Tibial artery (tissue), 4 donors: ENCODE data around the gene TEN1.
A peak's percentile ranks its signal among the peaks of the same experiment; 100 is the strongest.

Experiments used
- DNase-seq, 2 donors: peaks; one replicate each; pipeline ENCODE4 v3.0.0-alpha.2; 2019
- H3K27ac ChIP-seq, 2 donors: fragments of 200-600 bp; sonication (generic) in 1 of 2; 1 replicate in 1 of 2; 2 replicates in 1 of 2; pipeline ENCODE4 v1.5.1; 2018 to 2019; ENCODE audit warnings: mild to moderate bottlenecking in 1 of 2
- H3K27me3 ChIP-seq, 2 donors: fragments of 200-600 bp; sonication (generic) in 1 of 2; one replicate each; pipeline versions ENCODE4 v1.5.1 to v1.6.0; 2016 to 2019
- H3K36me3 ChIP-seq, 3 donors: fragments of 200-600 bp; sonication (generic) in 2 of 3; one replicate each; pipeline ENCODE4 v1.5.1; 2016 to 2019; ENCODE audit warnings: mild to moderate bottlenecking in 2 of 3
- H3K4me1 ChIP-seq, 4 donors: fragments of 200-600 bp; sonication (generic) in 2 of 4; 1 replicate in 3 of 4; 2 replicates in 1 of 4; pipeline ENCODE4 v1.5.1; 2016 to 2019
- H3K4me3 ChIP-seq, 2 donors: fragments of 200-600 bp; sonication (generic) in 1 of 2; 1 replicate in 1 of 2; 2 replicates in 1 of 2; pipeline ENCODE4 v1.5.1; 2018 to 2019; ENCODE audit warnings: mild to moderate bottlenecking in 2 of 2
- H3K9me3 ChIP-seq, 3 donors: fragments of 200-600 bp; sonication (generic) in 1 of 3; one replicate each; pipeline ENCODE4 v1.5.1; 2016 to 2019
- CTCF ChIP-seq, 2 experiments: fragments of 200-600 bp in 1 of 2; fragments of 450-650 bp in 1 of 2; IDR thresholded peaks; one replicate each; pipeline ENCODE4 v1.5.1; 2017 to 2019; ENCODE audit warnings: antibody characterized with exemption in 2 of 2, mild to moderate bottlenecking in 1 of 2, moderate library complexity in 1 of 2
- intact Hi-C: fragments of 100-400 bp; cut with DNase I; formaldehyde crosslinking; loops from one replicate; pipeline ENCODE4 v1.15.0; 2023; ENCODE audit warnings: low total_unique reads

The TEN1 gene

GRCh38 chr17:76005263-76006149 is 26.5 kb downstream of the TEN1 start:
- peak; percentile 69 to 83 for DNase-seq
- H3K27ac ChIP-seq = no peak overlapping the region
- intact Hi-C loops = loop anchor here (2.0 kb wide), 1 partner anchor 101 kb away; the partner anchor contains the start of gene MRPL38
- H3K27me3 ChIP-seq = no peaks in the 10 kb centered on the region
- TF ChIP-seq CTCF (IDR thresholded peaks at IDR 0.05) = peak; percentile 54 to 64
- H3K9me3 ChIP-seq = no peaks in the 10 kb centered on the region
- peaks cover 0 to under 1% (median 0%) of the 10 kb centered on the region in 4 donors for H3K4me1 ChIP-seq
- H3K36me3 ChIP-seq = peaks cover 0 to 44% (median 0%) of the 10 kb centered on the region in 3 donors
- no peak overlapping the region for H3K4me3 ChIP-seq

- intact Hi-C loops = loop anchor here (2.0 kb wide), 1 partner anchor 102 kb away; the partner anchor contains the start of gene MRPL38
- Histone ChIP-seq H3K4me3 (no peak overlapping the region), H3K27ac (no peak overlapping the region), H3K4me1 (no peaks in the 10 kb centered on the region), H3K36me3 (peaks cover 0 to 28% (median 0%) of the 10 kb centered on the region in 3 donors), H3K9me3 (no peaks in the 10 kb centered on the region), H3K27me3 (no peaks in the 10 kb centered on the region)
- TF ChIP-seq CTCF (IDR thresholded peaks at IDR 0.05) = no peak
- DNase-seq = no peak
Observed at GRCh38 chr17:76007131-76007849, 28.2 kb downstream of the TEN1 start.

GRCh38 chr17:76007850-76008165 is 28.8 kb downstream of the TEN1 start:
- H3K27me3 ChIP-seq = no peaks in the 10 kb centered on the region
- H3K4me3 ChIP-seq = no peak overlapping the region
- no peaks in the 10 kb centered on the region for H3K9me3 ChIP-seq
- peaks cover 0 to 24% (median 0%) of the 10 kb centered on the region in 3 donors for H3K36me3 ChIP-seq
- no peak for TF ChIP-seq CTCF (IDR thresholded peaks at IDR 0.05)
- DNase-seq = no peak
- intact Hi-C loops = loop anchor here (2.0 kb wide), 1 partner anchor 103 kb away; the partner anchor contains the start of gene MRPL38
- H3K4me1 ChIP-seq = no peaks in the 10 kb centered on the region
- H3K27ac ChIP-seq = no peak overlapping the region

- H3K4me1 ChIP-seq = no peaks in the 10 kb centered on the region
- H3K36me3 ChIP-seq = peaks cover 0 to 21% (median 0%) of the 10 kb centered on the region in 3 donors
- intact Hi-C loops = no loop called here
- no peak for DNase-seq
- no peaks in the 10 kb centered on the region for H3K9me3 ChIP-seq
- TF ChIP-seq CTCF (IDR thresholded peaks at IDR 0.05) = no peak
- H3K27me3 ChIP-seq = no peaks in the 10 kb centered on the region
- no peak overlapping the region for H3K4me3 ChIP-seq
- H3K27ac ChIP-seq = no peak overlapping the region
Observed at GRCh38 chr17:76008208-76008607, 29.2 kb downstream of the TEN1 start.

GRCh38 chr17:76008630-76009425 is 29.8 kb downstream of the TEN1 start:
- peaks cover 0 to 17% (median 0%) of the 10 kb centered on the region in 3 donors for H3K36me3 ChIP-seq
- intact Hi-C loops = no loop called here

More at GRCh38 chr17:76008630-76009425, 29.8 kb downstream of the TEN1 start:
- Histone ChIP-seq H3K9me3 (no peaks in the 10 kb centered on the region), H3K27ac (no peak overlapping the region), H3K27me3 (no peaks in the 10 kb centered on the region), H3K4me3 (no peak overlapping the region), H3K4me1 (no peaks in the 10 kb centered on the region)
- no peak for TF ChIP-seq CTCF (IDR thresholded peaks at IDR 0.05)
- DNase-seq = no peak
